Caki2 (cell line): ENCODE data around the gene TRIP10. TPM values are rescaled to one million over a fixed set of nuclear protein-coding genes. Genes with fewer than 3 reads are reported as not detected.
"Not testable (repeated sequence)": the region's sequence is repeated elsewhere in the genome, so short reads cannot be mapped to it uniquely, and the experiment has no call there.

Experiments
- DNase-seq: peaks from one replicate; pipeline ENCODE4 v3.0.0-alpha.2; 2015; ENCODE audit warnings: low read depth
- in situ Hi-C: cut with HindIII; loops from 2 replicates; pipeline ENCODE4 v1.10.0; 2016; ENCODE audit warnings: low sequenced_read_pairs, low pct_unique_long_range_greater_than_20kb, mixed read lengths
- total RNA-seq: library from RNA; depleted of rRNA; stranded (reverse); fragments of >200 nt; shearing (Covaris generic); gene quantifications from 2 replicates; pipeline ENCODE4 v1.2.3, GENCODE V29; 2014; ENCODE audit warnings: low replicate concordance; rRNA removed

The TRIP10 gene, protein sequence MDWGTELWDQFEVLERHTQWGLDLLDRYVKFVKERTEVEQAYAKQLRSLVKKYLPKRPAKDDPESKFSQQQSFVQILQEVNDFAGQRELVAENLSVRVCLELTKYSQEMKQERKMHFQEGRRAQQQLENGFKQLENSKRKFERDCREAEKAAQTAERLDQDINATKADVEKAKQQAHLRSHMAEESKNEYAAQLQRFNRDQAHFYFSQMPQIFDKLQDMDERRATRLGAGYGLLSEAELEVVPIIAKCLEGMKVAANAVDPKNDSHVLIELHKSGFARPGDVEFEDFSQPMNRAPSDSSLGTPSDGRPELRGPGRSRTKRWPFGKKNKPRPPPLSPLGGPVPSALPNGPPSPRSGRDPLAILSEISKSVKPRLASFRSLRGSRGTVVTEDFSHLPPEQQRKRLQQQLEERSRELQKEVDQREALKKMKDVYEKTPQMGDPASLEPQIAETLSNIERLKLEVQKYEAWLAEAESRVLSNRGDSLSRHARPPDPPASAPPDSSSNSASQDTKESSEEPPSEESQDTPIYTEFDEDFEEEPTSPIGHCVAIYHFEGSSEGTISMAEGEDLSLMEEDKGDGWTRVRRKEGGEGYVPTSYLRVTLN
- total RNA-seq = 39.4 and 50.5 TPM in 2 replicates

- in situ Hi-C loops = no loop called here
- DNase-seq = no peak
Measured at GRCh38 chr19:6739390-6739882, at the start of gene TRIP10. TRIP10 (plus strand) TSS chr19:6739680; CDS start chr19:6739762, 82 bp downstream.

GRCh38 chr19:6690160-6690885, 49.2 kb upstream of the TRIP10 start:
- in situ Hi-C loops = no loop called here
- no peak for DNase-seq

- no peak for DNase-seq
- in situ Hi-C loops = no loop called here
Measured at GRCh38 chr19:6691342-6691741, 48.1 kb upstream of the TRIP10 start.

- in situ Hi-C loops = no loop called here
- no peak for DNase-seq
Measured at GRCh38 chr19:6692027-6692426, 47.5 kb upstream of the TRIP10 start.

- no peak for DNase-seq
- in situ Hi-C loops = no loop called here
Measured at GRCh38 chr19:6693056-6693471, 46.4 kb upstream of the TRIP10 start.

DNA sequence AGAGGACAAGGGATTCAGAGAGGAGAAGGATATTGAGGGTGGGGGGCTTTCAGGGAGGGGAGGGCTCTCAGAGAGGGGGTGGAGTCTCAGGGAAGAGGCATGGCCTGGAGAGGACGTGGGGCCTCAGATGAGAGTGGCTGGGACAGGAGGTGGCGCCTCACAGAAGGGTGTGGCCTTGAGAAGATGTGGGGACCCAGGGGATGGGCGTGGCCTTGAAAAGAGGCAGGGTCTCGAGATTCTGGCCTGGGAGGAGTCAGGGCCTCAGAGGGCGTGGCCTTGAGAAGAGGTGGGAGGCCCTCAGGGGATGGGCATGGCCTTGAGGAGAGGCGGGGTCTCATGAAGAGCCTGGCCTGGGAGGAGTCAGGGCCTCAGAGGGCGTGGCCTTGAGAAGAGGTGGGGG, 45.8 kb upstream of the TRIP10 start:
- DNase-seq = peak; percentile 29
- in situ Hi-C loops = no loop called here

GRCh38 chr19:6694147-6694815, 45.2 kb upstream of the TRIP10 start:
- in situ Hi-C loops = no loop called here
- DNase-seq = no peak

DNA sequence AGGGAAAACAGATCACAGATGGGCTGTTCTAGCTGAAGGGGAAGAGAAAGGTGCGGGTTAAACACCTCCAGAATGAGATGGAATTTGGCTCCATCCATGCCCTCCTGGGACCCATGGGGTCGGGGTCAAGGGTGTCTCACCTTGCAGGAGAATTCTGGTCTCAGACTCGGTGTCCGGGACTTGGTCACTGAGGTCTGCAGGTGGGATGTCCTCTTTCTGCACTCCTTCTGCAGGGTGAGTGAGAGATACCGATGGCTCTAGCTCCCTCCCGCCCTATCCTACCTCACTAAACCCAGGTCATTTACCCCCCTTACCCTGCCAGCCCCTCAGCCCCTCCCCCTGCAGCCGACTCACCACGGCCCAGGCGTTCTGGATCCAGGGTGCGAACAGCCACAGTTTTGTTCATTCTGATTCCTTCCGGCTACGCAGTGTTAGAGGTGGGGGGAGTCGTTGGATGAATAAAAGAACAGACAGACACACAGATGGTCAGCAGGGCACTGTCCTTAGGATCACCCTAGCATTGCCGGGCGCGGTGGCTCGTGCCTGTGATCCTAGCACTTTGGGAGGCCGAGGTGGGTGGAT, 43.1 kb upstream of the TRIP10 start:
- no peak for DNase-seq
- in situ Hi-C loops = no loop called here

GRCh38 chr19:6697291-6697690, 42.2 kb upstream of the TRIP10 start:
- no peak for DNase-seq
- in situ Hi-C loops = no loop called here

GRCh38 chr19:6699935-6700334, 39.5 kb upstream of the TRIP10 start:
- DNase-seq = no peak
- in situ Hi-C loops = no loop called here

GRCh38 chr19:6700586-6701316, 38.7 kb upstream of the TRIP10 start:
- in situ Hi-C loops = no loop called here
- DNase-seq = no peak

- in situ Hi-C loops = no loop called here
- DNase-seq = no peak
Measured at GRCh38 chr19:6705931-6706632, 33.4 kb upstream of the TRIP10 start.

- in situ Hi-C loops = no loop called here
- DNase-seq = no peak
Measured at GRCh38 chr19:6706633-6706958, 32.9 kb upstream of the TRIP10 start.

DNA sequence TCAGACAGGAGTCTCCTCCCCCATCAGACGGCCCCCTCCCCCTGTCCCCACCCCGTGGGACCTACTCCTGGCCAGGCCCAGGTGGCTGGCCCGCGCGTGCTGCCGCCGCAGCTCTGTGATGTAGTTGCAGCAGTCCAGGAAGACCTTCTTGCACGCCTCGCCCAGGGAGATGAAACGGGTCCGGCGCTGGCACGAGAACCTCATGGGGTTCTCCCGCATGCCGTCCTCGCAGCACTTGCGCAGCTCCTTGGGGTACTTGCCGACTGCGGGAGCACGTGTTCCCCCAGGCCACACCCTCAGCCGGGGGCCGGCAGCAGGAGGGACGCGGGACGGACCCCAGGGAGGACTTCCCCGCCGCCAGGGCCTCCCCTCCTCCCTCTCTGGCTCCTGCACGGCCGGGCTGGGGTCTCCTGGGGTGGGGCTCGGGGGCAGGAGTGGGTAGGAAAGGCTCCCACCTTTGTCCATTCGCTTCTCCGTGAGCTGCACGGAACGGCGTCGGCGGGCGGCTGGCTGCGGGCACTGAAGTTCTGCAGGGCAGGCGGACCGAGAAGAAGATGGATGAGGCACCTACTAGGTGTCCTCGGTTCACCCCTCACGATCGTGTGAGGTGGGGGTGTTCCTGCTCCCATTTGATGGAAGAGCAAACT, 32.3 kb upstream of the TRIP10 start:
- in situ Hi-C loops = no loop called here
- no peak for DNase-seq

- no peak for DNase-seq
- in situ Hi-C loops = no loop called here
Measured at GRCh38 chr19:6707658-6708018, 31.8 kb upstream of the TRIP10 start.

DNA sequence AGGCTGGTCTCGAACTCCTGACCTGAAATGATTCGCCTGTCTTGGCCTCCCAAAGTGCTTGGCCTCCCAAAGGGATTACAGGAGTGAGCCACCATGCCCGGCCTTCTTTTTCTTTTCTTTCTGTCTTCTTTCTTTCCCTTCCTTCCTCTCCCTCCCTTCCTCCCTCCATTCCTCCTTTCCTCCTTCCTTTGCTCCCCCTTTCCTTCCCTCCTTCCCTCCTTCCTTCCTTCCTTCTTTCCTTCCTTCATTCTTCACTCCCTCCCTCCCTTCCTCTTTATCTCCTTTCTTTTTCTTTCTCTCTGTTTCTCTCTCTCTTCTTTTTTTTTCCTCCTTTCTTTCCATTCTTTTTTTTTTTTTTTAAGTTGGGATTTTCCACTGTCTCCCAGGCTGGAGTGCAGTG, 31.1 kb upstream of the TRIP10 start:
- no peak for DNase-seq
- in situ Hi-C loops = no loop called here

DNA sequence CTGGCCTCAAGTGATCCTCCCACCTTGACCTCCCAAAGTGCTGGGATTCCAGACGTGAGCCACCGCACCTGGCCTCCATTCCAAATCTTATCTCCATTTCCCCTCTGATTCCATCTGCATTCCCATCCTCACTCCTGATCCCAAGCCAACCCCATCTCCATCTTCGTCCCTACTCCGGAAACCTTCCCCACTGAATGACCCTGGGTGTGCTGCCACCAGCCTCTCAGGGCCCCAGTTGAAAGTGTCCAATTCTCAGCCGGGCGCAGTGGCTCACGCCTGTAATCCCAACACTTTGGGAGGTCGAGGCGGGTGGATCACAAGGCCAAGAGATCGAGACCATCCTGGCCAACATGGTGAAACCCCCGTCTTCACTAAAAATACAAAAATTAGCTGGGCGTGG, 30.6 kb upstream of the TRIP10 start:
- DNase-seq, in situ Hi-C loops: not testable (repeated sequence)
